GM10248 (cell line): ENCODE data around the gene PTPRN2.

ENCODE experiments used
- CTCF ChIA-PET: fragments of 300-600 bp; sonication (Branson Sonifier 250); formaldehyde crosslinking; extraction: SDS; loops from one replicate; lab custom pipeline; 2021; ENCODE audit warnings: antibody characterized with exemption; lab: Yijun Ruan, JAX
- POLR2A ChIA-PET: fragments of 350-650 bp; sonication (Branson Sonifier 250); formaldehyde crosslinking; extraction: SDS; loops from one replicate; lab custom pipeline; 2020; ENCODE audit warnings: antibody characterized with exemption; lab: Yijun Ruan, JAX
- DNase-seq: peaks from one replicate; pipeline ENCODE4 v3.0.0; 2012; ENCODE audit errors: extremely low spot score
- TF ChIP-seq, protein P1 (sequence below): IDR thresholded peaks from 2 replicates; pipeline ENCODE4 v1.5.1; 2012; ENCODE audit warnings: mild to moderate bottlenecking, low read depth; ENCODE audit errors: extremely low read depth, missing control alignments, control extremely low read depth

PTPRN2 gene

DNA sequence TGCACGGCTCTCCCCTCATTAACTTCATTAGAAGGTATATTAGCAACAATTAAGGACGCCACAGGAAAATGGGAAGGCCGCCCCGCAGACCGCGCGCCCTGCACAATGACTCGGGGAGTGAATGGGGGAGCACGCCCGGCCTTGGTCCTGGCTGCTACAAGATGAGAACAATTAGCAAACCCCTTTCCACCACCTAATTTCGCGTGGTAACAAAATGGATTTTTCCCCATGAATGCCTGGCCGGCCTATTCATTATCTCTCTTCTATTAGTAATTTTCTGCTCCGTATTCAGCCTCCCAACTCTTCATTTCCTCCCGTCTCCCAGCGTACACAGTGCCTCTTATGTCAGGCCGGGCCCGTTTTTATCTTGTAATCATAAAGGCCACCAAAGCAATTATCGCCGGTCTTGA lies 903.9 kb downstream of the PTPRN2 start:
- CTCF ChIA-PET = no interaction called here
- POLR2A ChIA-PET = no interaction called here
- TF ChIP-seq, protein P1, sequence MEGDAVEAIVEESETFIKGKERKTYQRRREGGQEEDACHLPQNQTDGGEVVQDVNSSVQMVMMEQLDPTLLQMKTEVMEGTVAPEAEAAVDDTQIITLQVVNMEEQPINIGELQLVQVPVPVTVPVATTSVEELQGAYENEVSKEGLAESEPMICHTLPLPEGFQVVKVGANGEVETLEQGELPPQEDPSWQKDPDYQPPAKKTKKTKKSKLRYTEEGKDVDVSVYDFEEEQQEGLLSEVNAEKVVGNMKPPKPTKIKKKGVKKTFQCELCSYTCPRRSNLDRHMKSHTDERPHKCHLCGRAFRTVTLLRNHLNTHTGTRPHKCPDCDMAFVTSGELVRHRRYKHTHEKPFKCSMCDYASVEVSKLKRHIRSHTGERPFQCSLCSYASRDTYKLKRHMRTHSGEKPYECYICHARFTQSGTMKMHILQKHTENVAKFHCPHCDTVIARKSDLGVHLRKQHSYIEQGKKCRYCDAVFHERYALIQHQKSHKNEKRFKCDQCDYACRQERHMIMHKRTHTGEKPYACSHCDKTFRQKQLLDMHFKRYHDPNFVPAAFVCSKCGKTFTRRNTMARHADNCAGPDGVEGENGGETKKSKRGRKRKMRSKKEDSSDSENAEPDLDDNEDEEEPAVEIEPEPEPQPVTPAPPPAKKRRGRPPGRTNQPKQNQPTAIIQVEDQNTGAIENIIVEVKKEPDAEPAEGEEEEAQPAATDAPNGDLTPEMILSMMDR = no peak
- no peak for DNase-seq

DNA sequence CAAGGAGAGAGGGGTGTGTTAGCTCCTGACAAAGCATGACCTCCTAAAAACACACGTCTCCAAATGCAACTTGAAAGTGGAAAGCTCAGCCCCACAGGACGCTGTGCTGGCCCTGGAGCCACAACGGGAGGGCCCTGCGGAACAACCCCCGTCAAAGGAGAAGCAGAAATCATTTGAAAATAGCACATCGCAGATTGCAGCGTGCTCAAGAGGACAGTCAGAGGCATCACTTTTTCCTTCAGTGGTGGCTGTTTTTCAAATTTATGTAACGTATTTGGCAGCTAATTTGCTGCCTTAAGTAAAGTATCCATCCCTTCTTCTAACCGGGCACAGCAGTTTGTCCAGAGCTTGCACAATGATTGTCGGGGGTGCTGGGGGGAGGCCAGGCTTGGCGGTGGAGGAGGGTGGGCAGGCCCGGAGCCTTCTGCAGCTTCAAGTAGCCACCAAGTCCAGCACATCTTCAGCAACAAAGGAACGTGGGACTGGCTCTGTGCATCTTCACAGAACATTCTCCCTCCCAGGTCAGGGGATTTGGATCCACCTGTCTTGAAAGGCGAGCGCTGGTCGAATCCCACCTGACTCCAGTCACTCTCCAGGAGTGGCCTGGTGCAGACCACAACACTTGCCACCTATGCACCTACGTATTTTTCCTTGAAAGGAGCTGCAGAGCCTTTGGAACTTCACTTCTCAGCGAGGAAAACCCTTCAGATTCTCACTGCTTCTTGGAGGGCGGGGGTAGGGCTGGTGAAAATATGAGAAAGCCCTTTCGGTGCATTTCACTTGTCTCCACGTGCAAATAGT lies 904.5 kb downstream of the PTPRN2 start:
- POLR2A ChIA-PET = no interaction called here
- CTCF ChIA-PET = no interaction called here
- TF ChIP-seq, protein P1 = no peak
- DNase-seq = no peak

DNA sequence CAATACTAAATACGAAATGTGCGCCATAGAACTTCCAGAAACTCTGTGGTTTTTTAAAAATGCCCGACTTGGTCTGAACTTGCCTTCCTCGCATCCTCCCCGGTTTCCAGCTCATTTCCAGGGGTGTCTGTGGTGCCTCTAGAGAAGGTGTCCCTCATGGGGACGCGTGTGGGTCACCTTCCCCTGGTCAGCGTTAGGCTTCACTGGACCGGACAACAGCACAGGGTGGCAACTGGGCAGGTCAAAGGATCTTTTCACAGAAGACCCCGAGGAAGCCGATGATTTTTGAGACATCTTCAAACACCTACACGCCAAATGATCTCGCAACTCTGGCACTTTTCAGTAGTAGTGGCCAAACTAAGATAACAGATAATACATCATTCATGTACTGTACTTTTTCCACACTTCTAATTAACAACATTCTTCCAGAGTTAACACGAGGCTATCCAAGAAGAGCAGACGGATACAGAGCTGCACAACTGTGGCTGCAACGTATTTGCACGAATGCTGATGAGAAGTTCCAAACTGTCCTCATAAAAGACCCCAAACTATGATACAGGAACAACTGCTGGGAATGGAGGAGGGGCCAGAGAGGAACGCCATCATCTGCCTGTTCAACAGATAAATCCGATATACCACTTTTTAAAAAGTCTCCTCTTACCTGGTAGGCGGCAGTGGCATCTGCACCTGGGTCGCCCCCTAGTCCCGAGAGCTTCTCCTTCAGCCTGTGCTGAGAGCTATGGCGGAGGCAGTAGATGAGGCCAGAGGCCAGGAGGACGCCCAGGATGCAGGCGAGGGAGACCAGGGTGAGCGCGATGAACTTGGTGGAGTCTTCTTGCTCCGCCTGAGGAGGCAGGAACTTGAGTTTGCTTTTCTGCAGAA lies 905.3 kb downstream of the PTPRN2 start:
- no peak for DNase-seq
- ChIA-PET CTCF (no interaction called here), POLR2A (no interaction called here)
- TF ChIP-seq, protein P1 = no peak

DNA sequence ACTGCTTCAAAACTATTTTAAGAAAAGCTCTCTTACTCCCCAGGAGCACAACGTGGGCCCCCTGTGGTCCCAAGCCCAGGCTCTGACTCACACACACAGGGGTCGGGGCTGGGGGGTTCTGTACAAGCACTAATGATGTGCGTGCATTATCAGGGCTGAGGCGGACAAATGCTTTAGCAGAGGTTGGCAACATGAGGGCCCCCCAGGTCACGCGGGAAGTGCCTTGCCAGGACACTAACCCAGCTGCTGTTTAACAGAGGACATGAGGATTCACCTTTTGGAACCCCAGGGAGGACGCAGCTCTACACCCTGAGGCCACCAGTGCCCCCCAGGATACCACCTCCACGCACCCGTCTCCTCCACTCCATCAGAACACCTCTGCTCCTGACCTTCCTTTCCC lies 908.0 kb downstream of the PTPRN2 start:
- POLR2A ChIA-PET = no interaction called here
- TF ChIP-seq, protein P1 = no peak
- CTCF ChIA-PET = interaction anchor here (1.2 kb wide), 1 partner anchor 14 kb away, joined by 3 read pairs; no protein-coding TSS in a partner anchor

DNA sequence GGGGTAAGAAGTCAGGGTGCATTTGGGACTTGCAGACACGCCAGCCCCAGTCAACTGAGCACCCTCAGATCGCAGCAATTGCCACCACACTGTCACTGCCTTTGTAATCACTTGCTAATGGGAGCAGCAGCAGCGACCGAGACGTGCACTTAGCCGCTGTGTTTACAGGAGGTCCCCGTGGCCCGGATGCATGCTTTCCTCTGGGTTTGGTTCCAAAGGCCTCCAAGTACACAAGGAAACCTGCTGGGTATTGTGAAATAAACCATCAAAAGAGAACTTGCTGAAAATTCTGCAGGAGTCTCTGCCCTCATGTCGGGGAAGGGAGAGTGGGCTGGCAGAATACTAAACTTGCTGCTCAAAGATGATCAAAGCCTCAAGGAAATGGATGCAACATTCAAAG lies 909.1 kb downstream of the PTPRN2 start:
- TF ChIP-seq, protein P1 = no peak
- no peak for DNase-seq
- POLR2A ChIA-PET = no interaction called here
- CTCF ChIA-PET = no interaction called here

More for the DNA sequence above, 908.0 kb downstream of the PTPRN2 start:
- no peak for DNase-seq

DNA sequence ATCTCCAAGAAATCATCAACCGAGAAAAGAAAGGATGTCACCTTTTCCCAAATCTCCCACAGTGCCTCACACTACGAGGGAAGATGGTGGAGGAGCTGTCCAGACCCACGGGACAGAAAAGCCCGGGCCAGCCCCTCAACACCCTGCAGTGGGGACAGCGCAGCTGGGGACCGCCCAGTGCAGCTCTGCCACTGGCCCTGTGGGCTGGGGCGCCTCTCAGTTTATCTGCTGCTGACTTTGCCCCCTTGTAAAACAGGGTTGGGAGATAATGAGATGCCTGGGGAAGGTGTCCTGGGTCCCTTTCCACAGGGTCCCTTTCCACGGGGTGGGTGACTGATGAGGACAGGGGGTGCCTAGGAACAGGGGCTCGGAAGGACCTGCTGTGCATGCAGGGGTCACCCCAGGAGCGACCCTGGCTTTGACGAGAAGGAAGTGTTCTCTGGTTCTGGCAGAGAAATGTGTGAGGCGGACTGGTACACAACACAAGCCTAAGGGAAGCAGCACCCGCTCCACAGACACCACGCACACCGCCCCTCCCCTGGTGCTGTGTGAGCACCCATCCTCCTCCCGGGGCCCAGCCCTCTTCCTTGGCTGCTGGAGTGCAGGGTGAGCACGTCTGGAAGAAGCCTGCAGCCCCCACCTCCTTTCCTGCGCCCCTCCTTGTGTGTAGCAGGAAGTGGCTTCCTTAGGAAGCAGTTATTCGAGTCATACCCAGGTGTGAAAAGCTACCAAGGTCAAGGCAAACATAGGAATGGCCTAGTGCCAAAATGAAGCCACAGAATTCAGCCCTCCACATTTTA lies 911.0 kb downstream of the PTPRN2 start:
- POLR2A ChIA-PET = no interaction called here
- no peak for DNase-seq
- TF ChIP-seq, protein P1 = no peak
- CTCF ChIA-PET = no interaction called here
